ENCODE results near the gene AEBP1.

DNA sequence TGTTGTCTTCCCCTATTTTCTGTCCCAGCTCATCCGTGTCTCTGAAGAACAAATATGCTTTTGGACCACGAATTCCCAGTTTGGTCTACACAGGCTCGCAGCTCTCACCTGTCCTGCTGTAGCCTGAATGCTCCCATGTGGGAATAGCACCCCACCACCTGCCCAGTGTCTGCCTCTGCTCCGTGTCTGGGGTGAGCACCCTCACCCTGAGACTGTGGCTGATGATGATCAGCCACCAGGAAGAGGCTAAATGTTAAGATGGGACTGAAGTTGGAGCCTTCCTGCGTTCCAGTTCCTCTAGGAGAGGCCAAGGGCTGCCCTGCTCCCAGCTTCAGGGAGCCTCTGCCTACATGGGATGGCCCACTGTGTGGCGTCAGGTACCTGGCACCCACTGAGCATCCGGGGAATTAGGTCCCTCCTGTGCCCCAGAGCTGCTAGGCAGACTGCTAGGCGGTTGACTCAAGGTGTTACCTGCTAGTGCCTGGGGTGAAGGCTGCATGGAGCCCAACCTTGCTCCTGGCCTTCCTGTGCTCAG is 42.4 kb upstream of the AEBP1 start:
- no peak for TF ChIP-seq SPI1 (IDR thresholded peaks at IDR 0.05; ENCODE audit: borderline replicate concordance, low read depth)
- TF ChIP-seq, protein P1, sequence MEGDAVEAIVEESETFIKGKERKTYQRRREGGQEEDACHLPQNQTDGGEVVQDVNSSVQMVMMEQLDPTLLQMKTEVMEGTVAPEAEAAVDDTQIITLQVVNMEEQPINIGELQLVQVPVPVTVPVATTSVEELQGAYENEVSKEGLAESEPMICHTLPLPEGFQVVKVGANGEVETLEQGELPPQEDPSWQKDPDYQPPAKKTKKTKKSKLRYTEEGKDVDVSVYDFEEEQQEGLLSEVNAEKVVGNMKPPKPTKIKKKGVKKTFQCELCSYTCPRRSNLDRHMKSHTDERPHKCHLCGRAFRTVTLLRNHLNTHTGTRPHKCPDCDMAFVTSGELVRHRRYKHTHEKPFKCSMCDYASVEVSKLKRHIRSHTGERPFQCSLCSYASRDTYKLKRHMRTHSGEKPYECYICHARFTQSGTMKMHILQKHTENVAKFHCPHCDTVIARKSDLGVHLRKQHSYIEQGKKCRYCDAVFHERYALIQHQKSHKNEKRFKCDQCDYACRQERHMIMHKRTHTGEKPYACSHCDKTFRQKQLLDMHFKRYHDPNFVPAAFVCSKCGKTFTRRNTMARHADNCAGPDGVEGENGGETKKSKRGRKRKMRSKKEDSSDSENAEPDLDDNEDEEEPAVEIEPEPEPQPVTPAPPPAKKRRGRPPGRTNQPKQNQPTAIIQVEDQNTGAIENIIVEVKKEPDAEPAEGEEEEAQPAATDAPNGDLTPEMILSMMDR (IDR thresholded peaks at IDR 0.05; ENCODE audit: insufficient read depth, low read length) = no peak
- TF ChIP-seq, protein P2, sequence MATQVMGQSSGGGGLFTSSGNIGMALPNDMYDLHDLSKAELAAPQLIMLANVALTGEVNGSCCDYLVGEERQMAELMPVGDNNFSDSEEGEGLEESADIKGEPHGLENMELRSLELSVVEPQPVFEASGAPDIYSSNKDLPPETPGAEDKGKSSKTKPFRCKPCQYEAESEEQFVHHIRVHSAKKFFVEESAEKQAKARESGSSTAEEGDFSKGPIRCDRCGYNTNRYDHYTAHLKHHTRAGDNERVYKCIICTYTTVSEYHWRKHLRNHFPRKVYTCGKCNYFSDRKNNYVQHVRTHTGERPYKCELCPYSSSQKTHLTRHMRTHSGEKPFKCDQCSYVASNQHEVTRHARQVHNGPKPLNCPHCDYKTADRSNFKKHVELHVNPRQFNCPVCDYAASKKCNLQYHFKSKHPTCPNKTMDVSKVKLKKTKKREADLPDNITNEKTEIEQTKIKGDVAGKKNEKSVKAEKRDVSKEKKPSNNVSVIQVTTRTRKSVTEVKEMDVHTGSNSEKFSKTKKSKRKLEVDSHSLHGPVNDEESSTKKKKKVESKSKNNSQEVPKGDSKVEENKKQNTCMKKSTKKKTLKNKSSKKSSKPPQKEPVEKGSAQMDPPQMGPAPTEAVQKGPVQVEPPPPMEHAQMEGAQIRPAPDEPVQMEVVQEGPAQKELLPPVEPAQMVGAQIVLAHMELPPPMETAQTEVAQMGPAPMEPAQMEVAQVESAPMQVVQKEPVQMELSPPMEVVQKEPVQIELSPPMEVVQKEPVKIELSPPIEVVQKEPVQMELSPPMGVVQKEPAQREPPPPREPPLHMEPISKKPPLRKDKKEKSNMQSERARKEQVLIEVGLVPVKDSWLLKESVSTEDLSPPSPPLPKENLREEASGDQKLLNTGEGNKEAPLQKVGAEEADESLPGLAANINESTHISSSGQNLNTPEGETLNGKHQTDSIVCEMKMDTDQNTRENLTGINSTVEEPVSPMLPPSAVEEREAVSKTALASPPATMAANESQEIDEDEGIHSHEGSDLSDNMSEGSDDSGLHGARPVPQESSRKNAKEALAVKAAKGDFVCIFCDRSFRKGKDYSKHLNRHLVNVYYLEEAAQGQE (IDR thresholded peaks at IDR 0.05; ENCODE audit: insufficient replicate concordance, low read depth) = no peak
- no peak; the same call in 1 of the 2 replicates for TF ChIP-seq POLR2AphosphoS5 (IDR thresholded peaks at IDR 0.05; ENCODE audit: low read depth)

All from HL-60 (cell line).